MCF 10A (cell line): ENCODE measurements around the gene NAALADL2. TPM values are rescaled to one million over a fixed set of nuclear protein-coding genes. Genes with fewer than 3 reads are reported as not detected.

Source experiments
- BruUV-seq: library from RNA; stranded (reverse); fragments of 400-500 nt; replicated peaks from 2 replicates; lab custom pipeline; 2021; lab: Mats Ljungman, UMichigan
- CTCF ChIA-PET: fragments of 300-600 bp; sonication (Branson Sonifier 250); formaldehyde crosslinking; extraction: SDS; loops from one replicate; lab custom pipeline; 2021; ENCODE audit warnings: antibody characterized with exemption, inconsistent platforms; lab: Yijun Ruan, JAX
- POLR2A ChIA-PET: fragments of 300-600, 350-650 bp; sonication (Branson Sonifier 250); formaldehyde crosslinking; extraction: SDS; loops from one replicate; lab custom pipeline; 2020; ENCODE audit warnings: antibody characterized with exemption, inconsistent platforms; lab: Yijun Ruan, JAX
- DNase-seq: peaks from one replicate; pipeline ENCODE4 v3.0.0-alpha.2; 2018; ENCODE audit not compliant: unreplicated experiment
- H3K27ac Mint-ChIP-seq: one replicate; pipeline ENCODE4 v1.8.0; 2022; ENCODE audit warnings: mild to moderate bottlenecking, low read depth, mixed read lengths; ENCODE audit not compliant: unreplicated experiment
- H3K27me3 Mint-ChIP-seq: one replicate; pipeline ENCODE4 v1.8.0; 2022; ENCODE audit warnings: mixed read lengths; ENCODE audit not compliant: insufficient read depth, unreplicated experiment
- H3K36me3 Mint-ChIP-seq: one replicate; pipeline ENCODE4 v1.8.0; 2022; ENCODE audit warnings: mild to moderate bottlenecking, moderate library complexity, mixed read lengths; ENCODE audit not compliant: insufficient read depth, unreplicated experiment
- H3K4me1 Mint-ChIP-seq: one replicate; pipeline ENCODE4 v1.8.0; 2022; ENCODE audit warnings: mixed read lengths; ENCODE audit not compliant: insufficient read depth, unreplicated experiment
- H3K4me3 Mint-ChIP-seq: one replicate; pipeline ENCODE4 v1.8.0; 2022; ENCODE audit warnings: mild to moderate bottlenecking, moderate library complexity, mixed read lengths; ENCODE audit not compliant: unreplicated experiment
- H3K9me3 Mint-ChIP-seq: one replicate; pipeline ENCODE4 v1.8.0; 2022; ENCODE audit warnings: mixed read lengths; ENCODE audit not compliant: unreplicated experiment
- intact Hi-C: fragments of 100-400 bp; cut with micrococcal nuclease; formaldehyde crosslinking; loops from 2 replicates; pipeline ENCODE4 v1.14.1; 2022
- total RNA-seq: library from RNA; stranded (reverse); gene quantifications from 2 replicates; pipeline ENCODE4 v1.2.3, GENCODE V29; 2022
- TF ChIP-seq, protein P1 (sequence below): fragments of 200-600 bp; IDR thresholded peaks from one replicate; pipeline ENCODE4 v1.8.0; 2022; ENCODE audit warnings: antibody characterized with exemption, mild to moderate bottlenecking; ENCODE audit not compliant: unreplicated experiment

The NAALADL2 gene
- total RNA-seq, 1 experiment from 2014 or later = 4.2 TPM

DNA sequence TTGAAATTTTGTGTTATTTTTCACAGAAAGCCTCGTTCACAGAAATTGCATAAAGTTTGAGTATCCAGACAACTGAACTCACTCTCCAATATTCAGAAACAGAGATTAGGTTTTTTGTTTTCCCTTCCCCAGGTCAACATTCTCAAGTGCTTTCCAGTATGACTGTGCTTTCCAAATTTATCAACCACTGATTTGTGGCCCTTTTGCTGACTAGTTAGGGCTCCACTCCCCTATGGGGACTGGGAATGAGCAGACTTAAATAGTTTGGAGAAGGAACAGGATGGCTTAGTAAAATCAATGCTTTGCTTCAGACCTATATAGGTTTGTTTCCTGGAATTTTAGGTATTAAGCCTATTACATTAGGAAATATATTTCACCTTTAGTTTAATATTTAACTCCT is 38.2 kb upstream of the NAALADL2 start:
- Mint-ChIP-seq H3K27me3 (no peaks in the 10 kb centered on the region), H3K9me3 (no peaks in the 10 kb centered on the region), H3K27ac (no peak overlapping the region), H3K36me3 (no peaks in the 10 kb centered on the region), H3K4me3 (no peak overlapping the region), H3K4me1 (no peaks in the 10 kb centered on the region)
- intact Hi-C loops = no loop called here
- TF ChIP-seq, protein P1, sequence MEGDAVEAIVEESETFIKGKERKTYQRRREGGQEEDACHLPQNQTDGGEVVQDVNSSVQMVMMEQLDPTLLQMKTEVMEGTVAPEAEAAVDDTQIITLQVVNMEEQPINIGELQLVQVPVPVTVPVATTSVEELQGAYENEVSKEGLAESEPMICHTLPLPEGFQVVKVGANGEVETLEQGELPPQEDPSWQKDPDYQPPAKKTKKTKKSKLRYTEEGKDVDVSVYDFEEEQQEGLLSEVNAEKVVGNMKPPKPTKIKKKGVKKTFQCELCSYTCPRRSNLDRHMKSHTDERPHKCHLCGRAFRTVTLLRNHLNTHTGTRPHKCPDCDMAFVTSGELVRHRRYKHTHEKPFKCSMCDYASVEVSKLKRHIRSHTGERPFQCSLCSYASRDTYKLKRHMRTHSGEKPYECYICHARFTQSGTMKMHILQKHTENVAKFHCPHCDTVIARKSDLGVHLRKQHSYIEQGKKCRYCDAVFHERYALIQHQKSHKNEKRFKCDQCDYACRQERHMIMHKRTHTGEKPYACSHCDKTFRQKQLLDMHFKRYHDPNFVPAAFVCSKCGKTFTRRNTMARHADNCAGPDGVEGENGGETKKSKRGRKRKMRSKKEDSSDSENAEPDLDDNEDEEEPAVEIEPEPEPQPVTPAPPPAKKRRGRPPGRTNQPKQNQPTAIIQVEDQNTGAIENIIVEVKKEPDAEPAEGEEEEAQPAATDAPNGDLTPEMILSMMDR = no peak
- DNase-seq = no peak
- POLR2A ChIA-PET = no interaction called here
- CTCF ChIA-PET = no interaction called here
- BruUV-seq = no TSS peak

- POLR2A ChIA-PET = no interaction called here
- no peak overlapping the region for H3K27ac Mint-ChIP-seq
- no peak overlapping the region for H3K4me3 Mint-ChIP-seq
- BruUV-seq = no TSS peak
- no peaks in the 10 kb centered on the region for H3K36me3 Mint-ChIP-seq
- DNase-seq = no peak
- H3K27me3 Mint-ChIP-seq = no peaks in the 10 kb centered on the region
- no peaks in the 10 kb centered on the region for H3K9me3 Mint-ChIP-seq
- intact Hi-C loops = no loop called here
- CTCF ChIA-PET = interaction anchor here (2.0 kb wide), 1 partner anchor 8 kb away, joined by 7 read pairs; no protein-coding TSS in a partner anchor
- TF ChIP-seq, protein P1 = no peak
- no peaks in the 10 kb centered on the region for H3K4me1 Mint-ChIP-seq
Observed at GRCh38 chr3:174821477-174821876, 37.7 kb upstream of the NAALADL2 start.

DNA sequence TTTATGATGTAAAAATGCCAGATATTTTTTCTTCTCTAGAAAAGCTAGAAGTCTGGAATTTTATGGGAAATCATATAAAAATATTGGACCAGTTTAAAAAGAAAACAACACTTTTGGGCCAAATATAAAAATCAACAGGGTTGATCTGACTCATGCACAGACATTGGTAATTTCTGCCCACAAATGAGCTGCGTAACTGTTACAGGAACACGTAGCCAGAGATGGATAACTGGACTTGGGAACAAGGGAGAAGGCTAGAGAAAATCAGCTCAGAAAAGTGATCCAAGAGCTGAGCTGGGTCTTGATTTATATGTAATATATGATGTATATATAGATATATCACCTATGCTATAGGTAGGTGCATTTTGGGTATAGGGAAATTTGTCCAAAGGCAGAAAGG is 36.8 kb upstream of the NAALADL2 start:
- ChIA-PET CTCF (interaction anchor here (0.6 to 2.0 kb wide), 2 partner anchors 9 to 12 kb away, joined by 5 to 7 read pairs; no protein-coding TSS in a partner anchor), POLR2A (interaction anchor here (0.6 kb wide), 1 partner anchor 16 kb away, joined by 3 read pairs; no protein-coding TSS in a partner anchor)
- Mint-ChIP-seq H3K27me3 (no peaks in the 10 kb centered on the region), H3K4me3 (no peak overlapping the region), H3K36me3 (no peaks in the 10 kb centered on the region), H3K4me1 (no peaks in the 10 kb centered on the region), H3K9me3 (no peaks in the 10 kb centered on the region), H3K27ac (no peak overlapping the region)
- DNase-seq = no peak
- TF ChIP-seq, protein P1 = no peak
- intact Hi-C loops = no loop called here
- no TSS peak for BruUV-seq

GRCh38 chr3:174826069-174826468 is 33.1 kb upstream of the NAALADL2 start:
- DNase-seq = no peak
- no peaks in the 10 kb centered on the region for H3K4me1 Mint-ChIP-seq
- intact Hi-C loops = no loop called here

More at GRCh38 chr3:174826069-174826468, 33.1 kb upstream of the NAALADL2 start:
- ChIA-PET CTCF (interaction anchor here (0.7 kb wide), 2 partner anchors 591 to 1345 kb away, joined by 3 read pairs; no protein-coding TSS in a partner anchor), POLR2A (no interaction called here)
- TF ChIP-seq, protein P1 = no peak
- Mint-ChIP-seq H3K36me3 (no peaks in the 10 kb centered on the region), H3K27ac (no peak overlapping the region), H3K27me3 (no peaks in the 10 kb centered on the region), H3K9me3 (no peaks in the 10 kb centered on the region), H3K4me3 (no peak overlapping the region)
- no TSS peak for BruUV-seq
